NCI-H526 (cell line): ENCODE data around the gene PIAS3.
A peak's percentile ranks its signal among the peaks of the same experiment; 100 is the strongest.

Experiments used
- DNase-seq, 2 experiments: peaks; one replicate each; lab custom pipeline; 2025; lab: John Stamatoyannopoulos, UW

The PIAS3 gene

DNA sequence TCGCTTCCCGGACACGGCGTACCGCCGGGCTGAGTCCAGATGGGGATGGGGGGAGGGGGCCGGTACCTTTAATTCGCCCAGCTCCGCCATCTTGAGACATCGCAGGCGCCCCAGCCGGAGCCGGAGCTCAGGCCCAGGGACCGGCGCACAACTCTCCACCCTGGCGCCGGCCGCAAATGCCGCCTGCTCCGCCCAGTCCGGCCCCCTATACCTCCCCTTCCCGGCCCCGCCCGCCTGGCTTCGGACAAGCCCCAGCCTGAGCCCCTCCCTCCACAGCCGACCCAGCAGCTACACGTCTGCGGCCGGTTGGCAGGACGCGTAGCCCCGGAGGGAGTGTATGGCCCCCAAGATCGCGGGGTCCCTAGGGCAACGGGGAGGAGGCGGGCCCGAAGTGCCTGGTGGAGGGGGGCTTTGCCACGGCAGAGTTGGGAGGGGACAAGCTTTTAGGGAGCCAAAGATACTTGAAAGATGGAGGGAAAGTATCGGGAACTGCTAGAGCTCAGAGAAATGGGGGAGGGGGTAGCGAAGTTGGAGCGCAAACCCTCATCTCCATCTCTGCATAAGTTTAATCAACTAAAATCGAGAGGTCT, at the start of gene PIAS3:
Gene PIAS3, minus strand, starts transcription at position 181 of the 590 bp plus-strand sequence. Its CDS starts 91 bp downstream, at position 90.
- peak; percentile 95 to 99 for DNase-seq

DNA sequence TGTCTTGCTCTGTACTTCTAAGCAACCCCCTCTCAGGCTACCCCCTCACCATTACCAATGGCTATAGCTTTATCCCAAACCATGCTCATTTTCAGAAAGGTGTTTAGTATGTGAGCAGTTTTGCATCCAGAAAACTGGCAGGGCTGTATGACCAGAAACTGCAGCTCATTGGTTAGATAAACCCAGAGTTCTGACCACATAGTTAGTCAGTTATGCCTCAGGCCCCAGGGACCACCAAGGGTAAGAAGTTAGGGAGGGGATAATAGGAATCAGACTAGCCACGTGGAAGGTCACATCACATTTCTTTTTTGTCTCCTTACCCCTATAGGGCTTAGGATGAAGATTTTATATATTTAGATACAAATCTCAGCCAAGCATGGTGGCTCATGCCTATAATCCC, 49.8 kb upstream of the PIAS3 start:
- DNase-seq = no peak

DNA sequence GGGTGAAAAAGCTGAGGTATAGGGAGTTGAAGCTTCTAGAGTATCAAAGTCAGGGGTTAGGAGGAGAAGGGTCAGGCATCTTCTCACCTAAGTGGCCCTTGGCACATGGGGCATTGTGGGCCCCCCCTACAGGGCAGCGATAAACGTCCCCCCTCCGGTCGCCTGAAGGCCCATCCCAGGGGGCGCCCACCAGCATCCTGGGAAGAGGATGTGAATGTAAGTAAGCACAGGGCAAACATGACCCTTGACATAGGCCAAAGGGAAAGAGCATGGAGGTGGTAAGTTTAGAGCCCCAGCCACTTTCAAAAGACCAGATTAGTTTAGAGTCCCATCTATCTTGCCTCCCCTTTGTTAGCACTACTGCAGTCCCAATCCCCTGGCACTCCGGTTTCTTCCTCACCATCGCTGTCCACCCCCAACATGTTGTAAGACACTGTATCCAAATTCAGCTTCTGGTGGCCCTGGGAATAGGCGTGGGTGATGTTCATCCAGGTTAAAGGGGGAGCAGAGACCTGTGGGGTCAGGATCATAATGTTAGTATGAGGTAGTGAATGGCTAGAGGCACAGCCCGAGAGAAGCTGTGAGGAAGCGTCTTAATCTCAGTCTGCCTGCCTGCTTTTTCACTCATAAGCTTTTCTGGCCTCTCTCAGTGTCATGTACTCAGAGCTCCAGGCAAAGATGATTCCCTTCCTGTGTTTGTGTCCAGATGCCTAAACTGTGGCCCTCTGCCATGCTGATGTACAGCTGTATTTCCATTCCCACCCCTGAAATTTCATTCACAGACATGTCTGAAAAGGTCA, 48.3 kb upstream of the PIAS3 start:
- no peak for DNase-seq

DNA sequence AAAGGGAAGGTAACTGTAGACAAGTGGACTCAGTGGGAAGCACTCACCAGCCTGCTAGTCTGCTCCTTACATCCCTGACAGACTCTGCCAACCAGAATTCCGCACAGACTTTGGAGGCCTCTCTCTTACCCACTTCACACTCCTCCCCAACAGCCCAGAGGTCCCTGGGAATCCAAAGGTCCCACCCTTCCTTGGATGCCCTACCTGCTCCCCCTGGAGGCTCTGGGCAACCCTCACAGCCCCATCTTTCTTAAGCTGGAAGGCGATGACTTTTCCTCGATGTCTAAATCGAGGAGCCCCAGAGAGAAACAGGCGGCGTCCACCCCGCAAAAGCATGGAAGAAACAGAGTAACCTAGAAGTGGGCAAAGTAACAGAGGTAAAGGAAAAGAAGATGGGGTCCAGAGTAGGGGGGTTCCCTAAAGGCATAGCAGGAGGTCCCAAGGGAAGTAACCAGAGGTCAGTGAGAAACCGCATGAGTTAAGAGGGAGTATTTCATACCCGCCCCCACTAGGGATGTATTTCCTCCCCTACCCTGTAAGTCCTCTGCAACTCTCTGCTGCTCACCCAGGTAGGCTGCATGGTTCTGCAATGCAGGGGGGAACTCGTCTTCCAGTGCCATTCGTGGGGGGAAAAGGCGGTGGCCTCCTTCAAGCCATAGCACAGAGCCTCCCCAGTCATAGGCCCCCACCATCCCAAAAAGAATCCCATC, 42.6 kb upstream of the PIAS3 start:
- DNase-seq = no peak

DNA sequence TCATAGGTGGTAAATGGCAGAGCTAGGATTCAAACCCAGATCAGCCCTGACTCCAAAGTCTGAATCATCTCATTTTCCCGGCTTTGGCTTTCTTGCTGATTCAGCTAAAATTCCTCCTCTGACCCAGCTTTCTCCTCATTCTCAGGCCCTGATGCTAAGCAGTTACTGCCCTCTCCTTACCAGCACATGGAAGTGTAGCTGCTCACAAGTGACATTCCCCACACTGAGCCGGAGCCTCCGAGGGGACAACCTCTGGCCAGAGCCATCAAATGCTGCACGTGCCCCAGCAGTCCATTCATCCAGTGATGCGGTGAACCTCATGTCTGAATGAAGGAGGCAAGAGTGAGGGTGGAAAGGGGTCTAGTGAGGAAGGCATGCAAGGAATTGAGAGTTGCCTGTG, 39.9 kb upstream of the PIAS3 start:
- DNase-seq = no peak

DNA sequence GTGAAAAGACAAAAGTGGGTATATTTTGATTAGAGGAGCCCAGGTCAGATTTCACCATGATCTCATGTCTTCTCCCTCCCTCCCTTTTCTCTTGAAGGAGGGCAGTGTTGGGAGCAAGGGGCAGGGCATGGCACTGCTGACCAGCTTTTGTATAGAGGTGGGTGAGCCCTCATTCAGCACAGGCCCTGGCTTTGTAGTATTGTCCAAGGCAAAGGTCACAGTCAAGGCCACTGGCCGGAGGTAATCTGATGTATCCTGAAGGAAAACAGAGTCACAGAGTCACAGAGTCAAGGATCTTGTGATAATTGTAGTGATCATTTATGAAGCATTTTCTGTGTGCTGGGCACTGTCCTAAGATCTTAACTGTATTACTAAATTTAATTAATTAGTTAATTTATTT, 39.1 kb upstream of the PIAS3 start:
- DNase-seq = no peak

DNA sequence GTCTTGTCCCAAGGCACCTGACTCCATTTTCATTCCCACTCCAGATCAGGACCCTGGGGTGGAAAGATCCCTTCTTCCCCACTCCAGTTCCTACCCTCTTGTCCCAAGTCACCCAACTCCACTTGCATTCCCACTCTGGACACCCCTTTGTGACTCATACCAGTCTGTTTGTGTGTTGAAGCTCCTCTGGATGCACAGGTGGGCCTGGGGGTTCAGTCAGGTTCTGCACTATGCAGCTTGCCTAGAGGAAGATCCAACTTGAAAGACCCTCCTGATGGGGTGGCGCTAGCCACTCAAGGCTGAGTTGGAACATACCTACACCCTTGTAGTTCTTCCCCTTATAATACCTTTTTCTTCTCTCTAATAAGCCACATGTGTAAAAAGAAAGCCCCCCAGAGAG, 36.6 kb upstream of the PIAS3 start:
- DNase-seq = no peak

DNA sequence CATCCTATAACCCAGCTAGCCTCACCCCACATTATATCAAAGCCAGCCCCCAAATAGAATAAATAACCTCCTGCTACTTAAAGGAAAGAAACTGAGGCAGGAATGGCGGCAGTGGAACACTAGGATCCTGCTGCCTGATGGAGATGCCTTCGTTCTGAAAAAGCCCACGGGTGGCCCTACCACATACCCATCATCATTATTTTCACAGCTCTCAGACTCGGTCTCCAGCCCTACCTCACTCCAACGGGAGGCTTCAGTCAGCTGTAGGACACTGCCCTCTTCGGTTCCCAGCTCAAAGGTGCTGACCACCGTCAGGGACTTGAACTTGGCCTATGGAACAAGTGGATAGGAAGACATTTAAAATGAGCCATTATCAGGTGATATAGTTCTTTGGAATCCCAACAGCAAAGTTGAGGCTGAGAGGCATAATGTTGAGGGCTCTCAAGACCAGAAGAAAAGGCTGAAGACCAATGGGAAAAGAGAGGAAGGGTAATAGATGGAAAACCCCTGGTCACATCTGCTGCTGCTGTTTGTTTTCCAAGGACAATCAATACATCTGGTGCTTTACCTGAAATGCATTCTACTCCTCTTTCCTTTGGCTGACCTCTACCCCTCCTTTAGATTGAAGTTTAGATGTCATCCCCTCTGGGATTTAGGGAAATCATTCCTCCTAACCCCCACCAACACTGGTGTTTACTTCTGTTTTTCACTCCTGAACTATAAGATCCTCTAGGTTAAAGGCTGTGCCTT, 34.6 kb upstream of the PIAS3 start:
- no peak for DNase-seq

DNA sequence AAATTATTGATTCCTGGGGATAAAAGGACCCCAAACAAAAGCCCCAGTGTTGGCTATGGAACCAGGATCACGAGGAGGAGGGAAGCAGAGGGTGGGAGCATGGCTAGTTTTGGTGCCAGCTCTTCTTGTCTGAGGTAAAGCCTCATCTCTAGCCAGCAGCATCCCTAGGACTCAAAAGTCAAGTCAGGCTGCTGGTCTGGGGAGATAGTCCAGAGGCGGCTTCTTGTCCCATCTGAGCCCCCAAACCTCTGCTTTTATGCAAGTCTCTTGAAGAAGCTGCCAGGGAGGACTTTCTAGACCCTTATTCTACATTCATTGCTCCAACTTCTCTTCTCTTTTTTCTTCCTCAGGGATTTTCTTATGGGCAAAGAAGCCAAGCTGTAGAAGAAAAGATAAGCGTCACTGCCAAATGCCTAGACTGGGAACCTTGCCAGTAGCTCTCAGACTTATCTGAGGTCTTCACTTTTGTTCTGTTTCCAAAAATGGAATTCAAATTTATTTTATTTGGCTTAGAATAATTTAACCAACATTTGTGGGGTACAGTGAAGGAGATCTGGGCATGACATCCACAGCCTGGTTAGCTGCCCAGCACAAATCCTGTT, 33.7 kb upstream of the PIAS3 start:
- DNase-seq = no peak

DNA sequence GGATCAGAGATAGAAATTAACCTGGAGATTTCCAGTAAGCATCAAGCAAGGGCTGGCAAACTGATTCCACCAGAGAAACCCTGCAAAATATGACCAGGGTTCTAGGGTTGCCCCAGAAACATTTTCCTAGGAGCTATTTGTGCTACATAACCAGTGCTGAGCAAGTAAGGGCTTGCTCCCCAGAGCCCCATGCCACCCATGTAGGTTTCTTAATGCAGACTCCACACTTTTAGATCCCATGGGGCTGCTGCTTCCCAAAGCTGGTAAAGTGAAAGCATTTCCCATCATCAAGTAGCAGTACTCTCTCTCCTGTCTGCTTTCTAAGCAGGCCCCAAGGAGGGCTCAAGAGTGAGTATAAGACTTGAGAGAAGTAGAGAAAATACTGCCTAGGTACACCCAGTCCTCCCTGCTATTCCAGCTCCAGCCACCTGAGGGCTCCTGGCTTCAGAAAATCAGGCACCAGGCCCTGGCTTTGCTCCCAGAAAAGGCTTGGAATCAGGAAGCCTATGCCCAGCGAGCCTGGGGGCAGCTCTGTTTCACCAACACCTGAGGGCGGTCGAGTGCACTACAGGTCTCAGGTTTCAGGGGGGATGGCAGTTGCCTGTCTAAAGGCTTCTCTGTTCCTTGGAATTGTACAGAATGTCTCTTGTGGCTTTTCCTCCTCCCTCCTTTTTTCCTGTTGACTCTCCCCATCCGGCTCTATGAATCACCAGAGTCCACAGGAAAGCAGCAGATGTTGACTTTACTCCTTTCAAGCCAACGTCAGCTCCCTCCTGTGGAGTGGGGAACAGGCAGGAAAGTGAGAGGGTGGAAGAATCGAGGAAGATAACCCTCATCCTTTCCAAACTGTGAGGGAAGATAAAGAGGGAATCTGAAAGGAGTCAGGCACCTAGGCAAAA, 33.0 kb upstream of the PIAS3 start:
- DNase-seq = peak; percentile 99 to 100

DNA sequence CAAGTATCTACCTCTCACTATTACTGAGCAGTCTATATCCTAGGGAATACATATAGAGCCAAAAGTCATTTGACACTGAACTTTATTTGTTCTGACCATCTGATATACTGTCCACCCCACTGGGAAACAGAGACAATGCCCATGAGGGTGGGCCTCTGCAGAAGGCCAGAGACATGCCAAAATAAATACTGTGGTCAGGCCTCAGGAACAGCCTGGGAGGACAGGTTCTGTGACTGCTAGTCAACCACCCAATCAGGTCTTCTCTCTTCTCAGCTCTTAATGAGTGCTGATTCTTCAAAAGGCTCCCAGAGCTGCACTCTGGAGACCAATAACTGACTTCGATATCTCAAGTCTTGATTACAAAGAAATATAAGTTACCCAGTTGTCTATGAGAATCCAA, 32.3 kb upstream of the PIAS3 start:
- DNase-seq = no peak

DNA sequence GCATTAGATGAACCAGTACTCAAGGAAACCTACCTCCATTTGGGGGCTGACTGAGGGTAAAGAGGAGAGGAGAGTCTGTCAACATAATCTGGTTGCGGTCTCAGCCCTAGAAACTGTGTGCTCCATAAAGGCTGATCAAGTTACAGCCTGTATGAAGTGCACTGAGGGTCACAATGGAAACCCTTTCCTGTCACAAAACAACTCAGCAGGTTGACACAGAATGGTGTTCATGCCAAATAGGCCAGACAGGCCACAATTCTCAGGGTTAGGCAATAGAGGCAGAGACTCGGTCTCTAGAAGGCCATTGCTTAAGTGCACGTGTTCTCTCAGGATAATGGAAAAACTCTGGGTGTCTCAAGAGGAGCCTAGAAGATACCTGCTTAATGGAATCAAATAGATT, 30.8 kb upstream of the PIAS3 start:
- no peak for DNase-seq

DNA sequence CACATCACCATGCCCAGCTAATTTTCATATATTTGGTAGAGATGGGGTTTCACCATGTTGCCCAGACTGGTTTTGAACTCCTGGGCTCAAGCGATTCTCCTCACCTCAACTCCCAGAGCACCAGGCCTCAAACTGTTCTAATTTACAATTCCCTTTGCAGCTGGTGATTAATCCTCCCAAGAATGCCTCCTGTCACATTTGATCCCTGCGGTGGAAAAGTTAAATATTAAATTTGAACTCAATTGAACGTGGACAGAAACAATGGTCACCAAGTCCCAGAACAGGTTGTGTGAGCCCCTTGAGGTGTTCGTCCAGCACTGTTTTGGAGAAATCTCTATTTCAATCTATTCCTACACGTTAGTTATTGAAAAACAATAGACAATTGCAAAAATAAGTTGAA, 28.8 kb upstream of the PIAS3 start:
- no peak for DNase-seq

DNA sequence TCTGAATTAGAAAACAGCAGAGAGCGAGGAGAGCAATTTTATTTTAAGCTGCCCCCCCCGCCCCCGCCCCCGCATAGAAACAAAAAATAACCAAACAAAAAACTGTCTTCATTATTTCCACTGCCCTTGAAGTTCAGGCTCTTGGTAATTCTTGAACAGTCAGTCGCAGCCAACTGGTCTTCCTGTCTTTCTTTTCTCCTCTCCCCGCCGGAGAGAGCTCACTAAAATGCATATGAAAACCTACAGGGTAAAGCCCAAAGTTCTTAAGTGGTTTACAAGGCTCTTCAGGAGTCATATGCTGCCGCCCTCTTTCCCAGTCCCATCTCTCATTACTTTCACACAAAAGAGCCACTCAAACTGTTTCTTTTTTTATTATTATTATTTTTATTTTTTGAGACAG, 27.9 kb upstream of the PIAS3 start:
- DNase-seq = no peak

DNA sequence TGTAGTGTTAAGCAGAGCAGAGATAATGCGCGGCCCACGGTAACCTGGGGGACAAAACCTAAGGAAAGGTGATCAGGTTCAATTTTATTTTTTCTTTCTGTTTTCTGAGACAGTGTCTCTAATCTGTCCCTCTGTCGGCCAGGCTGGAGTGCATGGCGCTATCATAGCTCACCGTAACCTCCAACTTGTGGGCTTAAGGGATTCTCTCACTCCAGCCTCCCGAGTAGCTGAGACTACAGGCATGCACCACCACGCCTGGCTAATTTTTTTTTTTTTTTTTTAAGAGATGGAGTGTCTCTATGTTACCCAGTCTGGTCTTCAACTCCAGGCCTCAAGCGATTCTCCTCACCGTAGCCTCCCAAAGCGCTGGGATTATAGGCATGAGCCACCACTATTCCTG, 27.5 kb upstream of the PIAS3 start:
- no peak for DNase-seq

DNA sequence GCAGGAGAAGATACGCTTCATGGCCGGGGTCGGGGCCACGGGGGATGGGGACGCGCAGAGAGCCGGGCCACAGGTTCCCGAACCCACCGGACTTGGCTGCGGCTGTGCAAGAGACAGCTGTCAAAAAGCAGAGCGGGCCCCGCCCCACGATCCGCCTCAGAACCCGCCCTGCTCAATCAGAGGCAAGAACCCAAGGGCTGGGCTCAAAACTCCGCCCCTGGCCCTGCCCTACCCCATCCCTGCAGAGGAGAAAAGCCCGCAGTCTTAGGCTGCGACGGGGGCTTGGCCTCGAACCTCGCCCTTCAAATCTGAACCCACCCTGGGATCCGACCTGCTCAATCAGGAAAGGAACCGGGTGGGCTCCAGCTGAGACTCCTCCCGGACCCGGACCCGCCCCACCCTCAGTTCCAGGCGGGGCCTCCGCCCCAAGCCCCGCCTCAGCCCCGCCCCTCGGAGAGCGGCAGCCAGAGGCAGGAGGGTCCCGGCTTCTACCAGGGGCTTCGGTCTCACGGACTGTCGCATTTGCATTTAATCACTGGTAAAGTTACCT, 26.9 kb upstream of the PIAS3 start, which contains the start of gene ANKRD35:
Gene ANKRD35, minus strand, starts transcription at position 129 of the 550 bp plus-strand sequence. Its CDS starts 108 bp downstream, at position 21.
- peak; percentile 78 to 97 for DNase-seq

DNA sequence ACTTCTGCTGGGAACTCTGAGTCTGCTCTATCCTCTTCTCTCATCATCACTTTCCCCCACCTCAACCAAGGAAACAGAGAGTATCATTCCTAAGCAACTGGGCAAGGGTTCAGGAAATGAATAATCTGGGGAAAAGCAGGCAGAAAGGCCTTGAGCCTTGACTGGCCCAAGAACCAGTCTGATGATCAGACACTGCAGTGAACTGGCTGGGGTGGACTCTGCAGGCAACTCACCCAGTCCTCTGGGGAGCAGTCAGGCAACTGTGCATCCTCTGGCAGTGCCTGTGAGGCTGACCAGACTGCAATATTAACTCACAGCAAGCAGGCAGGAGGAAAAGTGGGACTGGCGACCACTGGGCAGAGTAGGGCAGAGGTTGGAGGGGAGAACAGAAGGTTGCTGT, 25.8 kb upstream of the PIAS3 start:
- DNase-seq = no peak

DNA sequence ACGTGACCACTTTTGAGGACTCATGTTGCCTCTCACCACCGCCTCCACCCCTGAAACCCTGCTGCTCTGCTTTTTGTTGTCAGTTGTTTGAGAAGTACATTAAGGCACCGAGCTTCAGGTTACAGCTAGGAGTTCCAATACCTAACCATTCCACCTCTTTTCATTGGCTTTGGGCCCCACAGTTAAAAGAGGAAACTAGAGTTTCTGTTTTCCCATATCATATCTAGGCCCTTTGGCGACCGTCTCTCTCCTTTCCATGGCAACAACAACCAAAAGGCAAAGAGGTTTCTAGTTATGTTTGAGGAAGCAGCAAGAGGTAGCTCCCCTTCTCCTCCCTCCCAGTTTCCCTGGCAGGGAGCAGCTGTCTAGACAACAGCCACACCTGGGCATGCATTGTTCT, 20.9 kb upstream of the PIAS3 start:
- peak in 1 of 2 experiments; percentile 35 for DNase-seq

DNA sequence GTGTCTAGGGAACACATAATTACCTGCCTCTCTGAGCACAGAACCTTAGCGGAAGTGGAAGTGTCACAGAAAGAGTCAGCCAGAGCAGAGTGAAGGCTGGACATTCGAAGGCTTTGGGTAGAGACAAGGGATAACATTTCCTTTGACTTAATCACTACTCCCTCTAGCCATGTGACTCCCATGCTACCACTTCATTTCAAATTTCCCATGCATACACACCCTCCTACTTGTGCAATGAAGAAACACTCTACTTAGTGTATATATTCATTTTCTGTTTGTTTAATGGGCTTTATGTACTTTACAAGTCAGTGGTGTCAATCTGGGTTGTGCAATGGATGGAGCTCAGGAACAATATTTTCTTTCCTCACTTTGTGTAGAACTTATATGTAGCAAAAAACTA, 19.8 kb upstream of the PIAS3 start:
- DNase-seq = no peak

DNA sequence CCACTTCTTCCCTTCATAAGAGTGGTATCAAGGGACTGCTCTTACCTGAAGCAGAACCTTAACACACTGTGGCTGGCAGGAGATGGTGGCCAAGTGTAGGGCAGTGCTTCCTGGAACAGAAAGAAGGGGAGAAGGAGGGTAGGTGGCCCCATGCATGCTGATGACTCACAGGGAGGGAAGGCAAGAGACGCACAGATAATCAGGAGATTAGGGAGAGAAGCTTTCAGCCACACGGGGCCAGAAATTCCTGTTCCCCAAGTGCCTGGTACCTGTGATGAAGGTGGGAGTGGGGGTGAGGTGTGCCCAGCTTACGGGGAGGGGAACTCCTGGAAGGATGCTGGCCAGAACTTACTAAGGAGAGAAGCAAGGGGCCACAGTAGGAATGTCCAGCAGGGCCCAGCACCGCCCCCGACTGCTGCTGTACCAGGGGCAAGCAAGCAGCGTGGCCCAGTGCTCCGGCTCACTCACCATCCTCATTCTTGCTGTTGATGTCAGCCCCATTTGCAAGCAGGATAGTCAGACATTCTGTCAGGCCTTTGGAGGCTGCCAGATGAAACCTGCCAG, 19.1 kb upstream of the PIAS3 start:
- DNase-seq = no peak
